Endodermal cell (in vitro differentiated cells): ENCODE results near the gene C5orf63. TPM values are rescaled to one million over a fixed set of nuclear protein-coding genes. Genes with fewer than 3 reads are reported as not detected.
"Not testable (repeated sequence)": the region's sequence is repeated elsewhere in the genome, so short reads cannot be mapped to it uniquely, and the experiment has no call there.

Source experiments
- DNase-seq: peaks from one replicate; pipeline ENCODE4 v3.0.0-alpha.2; 2017
- H3K27ac ChIP-seq: 2 replicates; pipeline ENCODE4 v1.5.1; 2013; ENCODE audit warnings: mild to moderate bottlenecking, low read depth, low read length, moderate library complexity
- H3K27me3 ChIP-seq: 2 replicates; pipeline ENCODE4 v1.6.1; 2013; ENCODE audit warnings: mild to moderate bottlenecking, low read length, moderate library complexity; ENCODE audit not compliant: insufficient read depth, control insufficient read depth, poor library complexity, severe bottlenecking
- H3K36me3 ChIP-seq: 2 replicates; pipeline ENCODE4 v1.7.0; 2013; ENCODE audit warnings: mild to moderate bottlenecking, low read length, moderate library complexity; ENCODE audit not compliant: control insufficient read depth, insufficient read depth
- H3K4me1 ChIP-seq: one replicate; pipeline ENCODE4 v1.7.0; 2013; ENCODE audit warnings: low read length; ENCODE audit not compliant: control insufficient read depth, insufficient read depth
- H3K4me3 ChIP-seq: 2 replicates; pipeline ENCODE4 v1.5.1; 2013; ENCODE audit warnings: mild to moderate bottlenecking, low read length, moderate library complexity
- H3K9ac ChIP-seq: 2 replicates; pipeline ENCODE4 v1.6.1; 2013; ENCODE audit warnings: mild to moderate bottlenecking, low read length, moderate library complexity; ENCODE audit not compliant: poor library complexity, severe bottlenecking; ENCODE audit errors: extremely low read depth
- H3K9me3 ChIP-seq: 2 replicates; pipeline ENCODE4 v1.6.1; 2013; ENCODE audit warnings: mild to moderate bottlenecking, low read length, moderate library complexity; ENCODE audit not compliant: control insufficient read depth
- H3K27ac Mint-ChIP-seq: 2 replicates; pipeline ENCODE4 v1.8.0; 2020; ENCODE audit warnings: mixed read lengths
- H3K27me3 Mint-ChIP-seq: 2 replicates; pipeline ENCODE4 v1.8.0; 2021; ENCODE audit warnings: mild to moderate bottlenecking, mixed read lengths; ENCODE audit not compliant: insufficient read depth
- H3K36me3 Mint-ChIP-seq: 2 replicates; pipeline ENCODE4 v1.8.0; 2020; ENCODE audit warnings: low read depth, mixed read lengths
- H3K4me1 Mint-ChIP-seq: 2 replicates; pipeline ENCODE4 v1.8.0; 2020; ENCODE audit warnings: mixed read lengths
- H3K4me3 Mint-ChIP-seq: 2 replicates; pipeline ENCODE4 v1.8.0; 2020; ENCODE audit warnings: mild to moderate bottlenecking, moderate library complexity, mixed read lengths
- H3K9me3 Mint-ChIP-seq: 2 replicates; pipeline ENCODE4 v1.8.0; 2020; ENCODE audit warnings: mild to moderate bottlenecking, mixed read lengths
- CTCF ChIP-seq: fragments of 200-600 bp; sonication (generic); conservative IDR thresholded peaks from 2 replicates; pipeline ENCODE4 v1.5.0; 2021; ENCODE audit warnings: antibody characterized with exemption, mild to moderate bottlenecking
- WGBS, 2 experiments: methylation state at CpG; one replicate each; pipeline versions ENCODE4 v1.1.5 to v1.1.7; 2013; ENCODE audit warnings: missing lambda C conversion rate in 2 of 2, mixed read lengths in 1 of 2; ENCODE audit not compliant: insufficient coverage in 1 of 2, insufficient read length in 1 of 2; 5-methylcytosine and 5-hydroxymethylcytosine counted together
- total RNA-seq, 2 donors: library from RNA; stranded (reverse); fragmentation: NEBNext Ultra II Directional in 1 of 2; extraction: Animal tissue kit (Norgen Biotek cat#: 25700) in 1 of 2; gene quantifications; 2 replicates in 1 of 2; 3 replicates in 1 of 2; pipeline ENCODE4 v1.2.1, GENCODE V29; 2021

C5orf63 gene
- total RNA-seq, 2 donors from 2014 or later = 0.86 to 9.4 TPM

GRCh38 chr5:127055880-127056653 is 17.2 kb downstream of the C5orf63 start:
- no peak overlapping the region for H3K27ac Mint-ChIP-seq
- Histone ChIP-seq H3K36me3 (no peaks in the 10 kb centered on the region), H3K9ac (no peak overlapping the region), H3K4me1 (no peaks in the 10 kb centered on the region), H3K27me3 (peaks cover 16% of the 10 kb centered on the region), H3K27ac (no peak overlapping the region), H3K4me3 (no peak overlapping the region), H3K9me3 (peaks cover 7% of the 10 kb centered on the region)
- H3K9me3 Mint-ChIP-seq = peaks cover 20% of the 10 kb centered on the region
- DNase-seq = no peak
- peaks cover 14% of the 10 kb centered on the region for H3K27me3 Mint-ChIP-seq
- H3K4me1 Mint-ChIP-seq = peaks cover 6% of the 10 kb centered on the region
- TF ChIP-seq CTCF = no peak
- peaks cover 39% of the 10 kb centered on the region for H3K36me3 Mint-ChIP-seq
- WGBS, 2 experiments = 90 to 94% methylated on average over 3 of the region's 3 CpGs
- no peak overlapping the region for H3K4me3 Mint-ChIP-seq

DNA sequence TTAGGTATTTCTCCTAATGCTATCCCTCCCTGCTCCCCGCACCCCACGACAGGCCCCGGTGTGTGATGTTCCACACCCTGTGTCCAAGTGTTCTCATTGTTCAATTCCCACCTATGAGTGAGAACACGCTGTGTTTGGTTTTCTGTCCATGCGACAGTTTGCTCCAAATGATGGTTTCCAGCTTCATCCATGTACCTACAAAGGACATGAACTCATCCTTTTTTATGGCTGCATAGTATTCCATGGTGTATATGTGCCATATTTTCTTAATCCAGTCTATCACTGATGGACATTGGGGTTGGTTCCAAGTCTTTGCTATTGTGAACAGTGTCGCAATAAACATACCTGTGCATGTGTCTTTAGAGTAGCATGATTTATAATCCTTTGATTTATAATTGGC is 19.8 kb downstream of the C5orf63 start:
- 93 to 96% methylated on average over 4 to 6 of the region's 6 CpGs for WGBS, 2 experiments
- not testable (repeated sequence) for H3K27ac ChIP-seq, H3K36me3 ChIP-seq, H3K4me1 Mint-ChIP-seq, H3K9me3 ChIP-seq, H3K4me3 Mint-ChIP-seq, H3K4me3 ChIP-seq, H3K4me1 ChIP-seq, H3K27ac Mint-ChIP-seq, H3K9ac ChIP-seq, DNase-seq
- peaks cover 26% of the 10 kb centered on the region for H3K27me3 ChIP-seq
- H3K9me3 Mint-ChIP-seq = peaks cover 20% of the 10 kb centered on the region
- peaks cover 14% of the 10 kb centered on the region for H3K27me3 Mint-ChIP-seq
- peaks cover 36% of the 10 kb centered on the region for H3K36me3 Mint-ChIP-seq

- H3K4me3 Mint-ChIP-seq = no peak overlapping the region
- peaks cover 18% of the 10 kb centered on the region for H3K27me3 Mint-ChIP-seq
- H3K36me3 ChIP-seq = no peaks in the 10 kb centered on the region
- TF ChIP-seq CTCF = no peak
- H3K9me3 ChIP-seq = peaks cover 7% of the 10 kb centered on the region
- no peak for DNase-seq
- no peak overlapping the region for H3K9ac ChIP-seq
- no peak overlapping the region for H3K27ac ChIP-seq
- no peak overlapping the region for H3K27ac Mint-ChIP-seq
- no peaks in the 10 kb centered on the region for H3K4me1 Mint-ChIP-seq
- peaks cover 33% of the 10 kb centered on the region for H3K36me3 Mint-ChIP-seq
- no peaks in the 10 kb centered on the region for H3K4me1 ChIP-seq
- no peak overlapping the region for H3K4me3 ChIP-seq
- 98 to 100% methylated on average over 1 of the region's 3 CpGs for WGBS, 2 experiments
- peaks cover 31% of the 10 kb centered on the region for H3K27me3 ChIP-seq
- H3K9me3 Mint-ChIP-seq = peaks cover 20% of the 10 kb centered on the region
These were observed 20.3 kb downstream of the C5orf63 start for GRCh38 chr5:127053049-127053448.
